ENCODE data around the gene KLHL5.

Gene KLHL5

DNA sequence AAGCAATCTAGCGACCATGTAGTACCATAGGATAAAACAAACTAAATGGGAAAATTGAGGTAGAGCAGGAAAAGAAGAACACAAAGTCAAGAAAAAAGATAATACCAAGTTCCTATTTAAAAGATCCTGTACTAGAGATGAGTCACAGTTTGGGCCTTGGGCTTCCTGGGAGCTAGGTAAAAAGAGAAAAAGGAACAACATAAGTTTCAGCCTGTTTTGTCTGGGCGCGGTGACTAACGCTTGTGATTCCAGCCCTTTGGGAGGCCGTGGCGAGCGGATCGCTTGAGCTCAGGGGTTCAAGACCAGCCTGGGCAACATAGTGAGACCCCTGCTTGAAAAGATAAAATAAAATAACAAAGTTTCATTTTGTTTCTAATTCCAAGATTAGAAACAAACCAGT, 15.8 kb upstream of the KLHL5 start:
- ChIA-PET CTCF (interaction anchor here (0.6 to 2.6 kb wide), 6 partner anchors 12 to 384 kb away, joined by 3 to 8 read pairs (median 5); no protein-coding TSS in a partner anchor), POLR2A (no interaction called here)
- DNase-seq (ENCODE audit: extremely low spot score): no peak
- TF ChIP-seq, protein P1, sequence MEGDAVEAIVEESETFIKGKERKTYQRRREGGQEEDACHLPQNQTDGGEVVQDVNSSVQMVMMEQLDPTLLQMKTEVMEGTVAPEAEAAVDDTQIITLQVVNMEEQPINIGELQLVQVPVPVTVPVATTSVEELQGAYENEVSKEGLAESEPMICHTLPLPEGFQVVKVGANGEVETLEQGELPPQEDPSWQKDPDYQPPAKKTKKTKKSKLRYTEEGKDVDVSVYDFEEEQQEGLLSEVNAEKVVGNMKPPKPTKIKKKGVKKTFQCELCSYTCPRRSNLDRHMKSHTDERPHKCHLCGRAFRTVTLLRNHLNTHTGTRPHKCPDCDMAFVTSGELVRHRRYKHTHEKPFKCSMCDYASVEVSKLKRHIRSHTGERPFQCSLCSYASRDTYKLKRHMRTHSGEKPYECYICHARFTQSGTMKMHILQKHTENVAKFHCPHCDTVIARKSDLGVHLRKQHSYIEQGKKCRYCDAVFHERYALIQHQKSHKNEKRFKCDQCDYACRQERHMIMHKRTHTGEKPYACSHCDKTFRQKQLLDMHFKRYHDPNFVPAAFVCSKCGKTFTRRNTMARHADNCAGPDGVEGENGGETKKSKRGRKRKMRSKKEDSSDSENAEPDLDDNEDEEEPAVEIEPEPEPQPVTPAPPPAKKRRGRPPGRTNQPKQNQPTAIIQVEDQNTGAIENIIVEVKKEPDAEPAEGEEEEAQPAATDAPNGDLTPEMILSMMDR (IDR thresholded peaks at IDR 0.05; ENCODE audit: control extremely low read depth, extremely low read depth, low read depth, missing control alignments): no peak

DNA sequence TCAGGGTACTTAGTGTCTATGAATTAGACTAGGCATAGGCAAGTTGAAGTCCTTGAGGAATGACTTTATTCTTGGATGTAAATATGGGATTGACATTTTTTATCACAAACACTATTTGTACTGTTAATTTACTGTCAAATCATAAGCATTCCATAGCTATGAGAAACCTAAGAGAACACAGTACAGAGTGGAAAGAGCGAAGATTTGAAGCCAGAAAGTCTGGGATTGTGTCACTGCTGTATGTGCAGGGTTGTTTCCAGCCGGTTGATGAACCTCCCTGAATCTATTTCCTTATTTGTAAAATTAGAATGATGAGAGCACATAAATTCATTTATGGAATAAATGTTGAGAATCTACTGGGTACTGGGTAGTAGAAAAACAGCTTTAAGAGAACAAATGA, 14.4 kb upstream of the KLHL5 start:
- ChIA-PET POLR2A (no interaction called here), CTCF (interaction anchor here (1.3 to 2.3 kb wide), 2 partner anchors 11 to 17 kb away, joined by 3 to 6 read pairs; no protein-coding TSS in a partner anchor)
- TF ChIP-seq, protein P1 (IDR thresholded peaks at IDR 0.05; ENCODE audit: control extremely low read depth, extremely low read depth, low read depth, missing control alignments): no peak
- no peak for DNase-seq (ENCODE audit: extremely low spot score)

DNA sequence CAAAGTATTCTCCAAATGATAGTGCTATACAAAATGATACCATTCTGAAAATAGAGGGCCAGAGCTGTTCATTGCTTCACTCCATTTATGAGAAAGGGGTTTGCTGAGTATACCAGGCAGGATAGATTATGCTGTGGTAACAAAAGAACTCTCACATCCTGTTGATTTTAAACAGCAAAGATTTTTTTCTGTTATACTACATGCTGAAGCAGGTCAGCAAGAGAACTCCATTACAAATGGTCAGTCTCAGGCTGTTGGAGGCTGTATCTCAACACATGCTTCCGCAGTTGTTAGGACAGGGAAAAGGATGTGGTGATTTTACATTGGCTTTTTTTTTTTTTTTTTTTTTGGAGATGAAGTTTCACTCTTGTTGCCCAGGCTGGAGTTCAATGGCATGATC, 13.7 kb upstream of the KLHL5 start:
- TF ChIP-seq, protein P1 (IDR thresholded peaks at IDR 0.05; ENCODE audit: control extremely low read depth, extremely low read depth, low read depth, missing control alignments): no peak
- CTCF ChIA-PET: interaction anchor here (1.3 to 2.3 kb wide), 3 partner anchors 11 to 18 kb away, joined by 3 to 6 read pairs (median 4); no protein-coding TSS in a partner anchor
- POLR2A ChIA-PET: interaction anchor here (0.5 kb wide), 1 partner anchor 1678 kb away, joined by 5 read pairs; no protein-coding TSS in a partner anchor
- no peak for DNase-seq (ENCODE audit: extremely low spot score)

DNA sequence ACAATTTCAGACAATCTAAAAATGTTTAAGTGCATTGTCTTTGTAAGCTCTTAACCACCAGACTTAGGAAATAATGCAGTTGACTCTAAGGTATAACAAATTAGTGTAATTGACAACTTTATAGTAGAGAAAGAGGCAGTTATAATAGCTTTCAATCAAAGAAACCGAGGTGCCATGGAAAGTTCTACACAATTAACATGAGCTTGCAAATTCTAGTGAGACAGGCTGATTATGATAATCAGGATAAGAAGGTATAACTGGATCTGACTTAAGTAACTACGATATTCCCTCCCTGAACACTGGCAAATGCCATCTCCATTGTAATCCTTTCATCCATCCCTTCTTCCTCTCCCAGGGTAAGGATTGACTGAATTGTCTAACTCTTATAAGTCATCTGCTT, 11.4 kb upstream of the KLHL5 start:
- ChIA-PET CTCF (interaction anchor here (0.8 to 1.6 kb wide), 6 partner anchors 8 to 163 kb away, joined by 3 to 5 read pairs (median 4); no protein-coding TSS in a partner anchor), POLR2A (interaction anchor here (0.7 kb wide), 1 partner anchor 140 kb away, joined by 4 read pairs; no protein-coding TSS in a partner anchor)
- TF ChIP-seq, protein P1 (IDR thresholded peaks at IDR 0.05; ENCODE audit: control extremely low read depth, extremely low read depth, low read depth, missing control alignments): no peak
- DNase-seq (ENCODE audit: extremely low spot score): no peak

DNA sequence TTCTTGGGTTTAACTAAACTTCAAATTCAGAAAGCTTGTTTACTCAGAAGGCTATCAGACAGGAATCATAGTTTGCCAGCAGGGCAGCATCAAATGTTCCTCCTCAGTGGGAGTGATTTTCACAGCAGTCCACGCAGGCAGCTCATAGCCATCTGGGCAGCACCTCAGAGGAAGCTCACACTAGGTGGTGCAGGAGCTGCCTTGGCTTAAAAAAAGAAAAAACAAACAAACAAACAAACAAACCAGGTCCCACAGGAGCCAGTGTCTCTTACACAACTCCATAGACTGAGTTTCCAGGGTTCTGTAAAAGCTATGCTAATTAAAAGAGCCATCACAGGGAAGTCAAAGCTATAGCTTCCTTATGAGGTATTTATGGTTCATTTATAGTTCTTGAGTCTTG, 10.5 kb upstream of the KLHL5 start:
- ChIA-PET CTCF (interaction anchor here (0.9 to 1.7 kb wide), 9 partner anchors 10 to 177 kb away, joined by 3 to 5 read pairs (median 4); no protein-coding TSS in a partner anchor), POLR2A (interaction anchor here (0.7 kb wide), 1 partner anchor 394 kb away, joined by 3 read pairs; no protein-coding TSS in a partner anchor)
- DNase-seq (ENCODE audit: extremely low spot score): no peak
- TF ChIP-seq, protein P1 (IDR thresholded peaks at IDR 0.05; ENCODE audit: control extremely low read depth, extremely low read depth, low read depth, missing control alignments): no peak

DNA sequence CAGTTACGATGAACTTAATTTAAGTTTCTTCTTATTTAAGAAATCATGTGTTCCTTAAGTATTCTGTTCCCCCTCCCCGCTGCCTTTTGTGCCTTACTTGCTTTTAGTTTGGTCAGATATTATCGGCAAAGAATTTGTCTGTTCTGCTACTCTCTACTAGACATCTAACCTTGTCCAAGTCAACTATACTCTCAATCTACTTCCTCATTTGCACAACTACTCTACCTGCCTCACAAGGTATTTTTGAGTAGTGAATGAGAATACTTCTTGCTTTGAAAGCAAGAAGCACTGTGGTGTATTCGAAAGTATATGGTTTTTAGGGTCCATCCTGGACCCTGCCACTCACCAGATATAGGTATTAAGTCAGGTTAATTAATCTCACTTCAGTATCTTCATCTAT, 8.0 kb upstream of the KLHL5 start:
- POLR2A ChIA-PET: no interaction called here
- no peak for DNase-seq (ENCODE audit: extremely low spot score)
- CTCF ChIA-PET: interaction anchor here (1.0 to 4.0 kb wide), 4 partner anchors 10 to 63 kb away, joined by 3 to 11 read pairs (median 6); no protein-coding TSS in a partner anchor
- TF ChIP-seq, protein P1 (IDR thresholded peaks at IDR 0.05; ENCODE audit: control extremely low read depth, extremely low read depth, low read depth, missing control alignments): no peak

Measured in GM10248 (cell line).